HEK293 (cell line): ENCODE data around the gene SBK2.
"Not testable (repeated sequence)": the region's sequence is repeated elsewhere in the genome, so short reads cannot be mapped to it uniquely, and the experiment has no call there.

Experiments
- CTCF ChIA-PET: fragments of 350-600 bp; formaldehyde crosslinking; extraction: SDS; loops from one replicate; lab custom pipeline; 2021; ENCODE audit warnings: antibody characterized with exemption; lab: Yijun Ruan, JAX
- POLR2A ChIA-PET: fragments of 300-600 bp; formaldehyde crosslinking; extraction: SDS; loops from one replicate; lab custom pipeline; 2020; ENCODE audit warnings: antibody characterized with exemption, inconsistent platforms; lab: Yijun Ruan, JAX
- H3K27ac ChIP-seq: fragments of 200-500 bp; sonication (Bioruptor generic); 2 replicates; pipeline ENCODE4 v1.5.1; 2014; ENCODE audit warnings: low read depth, low read length, control low read depth, inconsistent platforms; ENCODE audit errors: extremely low read depth
- H3K36me3 ChIP-seq, 2 experiments: fragments of 200-500 bp in 1 of 2; sonication (Bioruptor generic) in 1 of 2; 1 replicate in 1 of 2; 2 replicates in 1 of 2; pipeline ENCODE4 v1.5.1; 2014 to 2017; ENCODE audit warnings: inconsistent platforms in 2 of 2, low read length in 2 of 2; ENCODE audit not compliant: control insufficient read depth in 2 of 2, insufficient read depth in 1 of 2
- H3K4me1 ChIP-seq: fragments of 200-500 bp; sonication (Bioruptor generic); 2 replicates; pipeline ENCODE4 v1.5.1; 2014; ENCODE audit warnings: mild to moderate bottlenecking, low read length, inconsistent platforms; ENCODE audit not compliant: control insufficient read depth, insufficient read depth
- H3K4me3 ChIP-seq: 2 replicates; pipeline ENCODE4 v1.5.1; 2011; ENCODE audit warnings: low read depth, mild to moderate bottlenecking, control low read depth, low read length, moderate library complexity
- H3K9me3 ChIP-seq: fragments of 200-500 bp; sonication (Bioruptor generic); 2 replicates; pipeline ENCODE4 v1.5.1; 2014; ENCODE audit warnings: low read depth, low read length, inconsistent platforms; ENCODE audit not compliant: control insufficient read depth, insufficient read depth
- CTCF ChIP-seq: fragments of 450-650 bp; formaldehyde crosslinking; IDR thresholded peaks from 2 replicates; pipeline ENCODE4 v1.5.1; 2016; ENCODE audit warnings: missing biosample characterization, missing genetic modification characterization
- YY2 ChIP-seq: fragments of 450-650 bp; formaldehyde crosslinking; IDR thresholded peaks from 2 replicates; pipeline ENCODE4 v1.5.1; 2016; ENCODE audit warnings: missing biosample characterization, missing genetic modification characterization
- ZBTB1 ChIP-seq: fragments of 450-650 bp; formaldehyde crosslinking; IDR thresholded peaks from 2 replicates; pipeline ENCODE4 v1.5.1; 2016; ENCODE audit warnings: missing biosample characterization, missing genetic modification characterization
- ZBTB21 ChIP-seq: fragments of 450-650 bp; formaldehyde crosslinking; IDR thresholded peaks from 2 replicates; pipeline ENCODE4 v1.5.1; 2017; ENCODE audit warnings: missing biosample characterization, missing genetic modification characterization
- ZBTB48 ChIP-seq: fragments of 450-650 bp; formaldehyde crosslinking; IDR thresholded peaks from 2 replicates; pipeline ENCODE4 v1.5.1; 2016; ENCODE audit warnings: missing biosample characterization, missing genetic modification characterization
- ZFP3 ChIP-seq: fragments of 450-650 bp; formaldehyde crosslinking; IDR thresholded peaks from 2 replicates; pipeline ENCODE4 v1.5.1; 2016; ENCODE audit warnings: low read depth, missing biosample characterization, missing genetic modification characterization
- ZNF121 ChIP-seq: fragments of 450-650 bp; formaldehyde crosslinking; IDR thresholded peaks from 2 replicates; pipeline ENCODE4 v1.5.1; 2016; ENCODE audit warnings: missing biosample characterization, missing genetic modification characterization
- ZNF324 ChIP-seq: fragments of 450-650 bp; formaldehyde crosslinking; IDR thresholded peaks from 2 replicates; pipeline ENCODE4 v1.5.1; 2016; ENCODE audit warnings: missing biosample characterization, missing genetic modification characterization
- ZNF404 ChIP-seq: fragments of 450-650 bp; formaldehyde crosslinking; IDR thresholded peaks from 2 replicates; pipeline ENCODE4 v1.5.1; 2017; ENCODE audit warnings: missing biosample characterization, missing genetic modification characterization
- ZNF654 ChIP-seq: fragments of 450-650 bp; formaldehyde crosslinking; IDR thresholded peaks from 2 replicates; pipeline ENCODE4 v1.5.1; 2016; ENCODE audit warnings: low read depth, missing biosample characterization, missing genetic modification characterization
- ZNF658 ChIP-seq: fragments of 450-650 bp; formaldehyde crosslinking; IDR thresholded peaks from 2 replicates; pipeline ENCODE4; 2016; ENCODE audit warnings: missing biosample characterization, missing genetic modification characterization
- ZNF664 ChIP-seq: fragments of 450-650 bp; formaldehyde crosslinking; IDR thresholded peaks from 2 replicates; pipeline ENCODE4 v1.5.1; 2016; ENCODE audit warnings: missing biosample characterization, missing genetic modification characterization
- ZNF692 ChIP-seq: fragments of 450-650 bp; formaldehyde crosslinking; IDR thresholded peaks from 2 replicates; pipeline ENCODE4 v1.5.1; 2016; ENCODE audit warnings: missing biosample characterization, missing genetic modification characterization
- ZNF792 ChIP-seq: fragments of 450-650 bp; formaldehyde crosslinking; IDR thresholded peaks from 2 replicates; pipeline ENCODE4 v1.5.1; 2016; ENCODE audit warnings: missing biosample characterization, missing genetic modification characterization

The SBK2 gene

GRCh38 chr19:55578761-55579747 lies 42.1 kb upstream of the SBK2 start:
- Histone ChIP-seq H3K27ac (peak overlapping the region; percentile 80), H3K4me1 (no peaks in the 10 kb centered on the region), H3K4me3 (peak overlapping the region; percentile 100), H3K9me3 (no peaks in the 10 kb centered on the region), H3K36me3 (peaks cover 9 to 20% of the 10 kb centered on the region in 2 experiments; a peak in 2 of 3 replicates)
- ChIA-PET POLR2A (interaction anchor here (1.2 kb wide), 1 partner anchor 20 kb away, joined by 3 read pairs; the partner anchor contains the start of gene FIZ1), CTCF (no interaction called here)
- TF ChIP-seq ZNF654 (tag by site-specific recombination): no peak
- TF ChIP-seq ZBTB21 (tag by site-specific recombination): no peak
- TF ChIP-seq ZNF404: no peak
- TF ChIP-seq ZFP3 (tag by site-specific recombination): no peak
- no peak for TF ChIP-seq ZNF324
- no peak for TF ChIP-seq ZNF658
- no peak for TF ChIP-seq ZNF692
- TF ChIP-seq ZBTB1 (tag by site-specific recombination): no peak
- TF ChIP-seq CTCF (tag by site-specific recombination): no peak
- TF ChIP-seq ZNF664 (tag by site-specific recombination): no peak

DNA sequence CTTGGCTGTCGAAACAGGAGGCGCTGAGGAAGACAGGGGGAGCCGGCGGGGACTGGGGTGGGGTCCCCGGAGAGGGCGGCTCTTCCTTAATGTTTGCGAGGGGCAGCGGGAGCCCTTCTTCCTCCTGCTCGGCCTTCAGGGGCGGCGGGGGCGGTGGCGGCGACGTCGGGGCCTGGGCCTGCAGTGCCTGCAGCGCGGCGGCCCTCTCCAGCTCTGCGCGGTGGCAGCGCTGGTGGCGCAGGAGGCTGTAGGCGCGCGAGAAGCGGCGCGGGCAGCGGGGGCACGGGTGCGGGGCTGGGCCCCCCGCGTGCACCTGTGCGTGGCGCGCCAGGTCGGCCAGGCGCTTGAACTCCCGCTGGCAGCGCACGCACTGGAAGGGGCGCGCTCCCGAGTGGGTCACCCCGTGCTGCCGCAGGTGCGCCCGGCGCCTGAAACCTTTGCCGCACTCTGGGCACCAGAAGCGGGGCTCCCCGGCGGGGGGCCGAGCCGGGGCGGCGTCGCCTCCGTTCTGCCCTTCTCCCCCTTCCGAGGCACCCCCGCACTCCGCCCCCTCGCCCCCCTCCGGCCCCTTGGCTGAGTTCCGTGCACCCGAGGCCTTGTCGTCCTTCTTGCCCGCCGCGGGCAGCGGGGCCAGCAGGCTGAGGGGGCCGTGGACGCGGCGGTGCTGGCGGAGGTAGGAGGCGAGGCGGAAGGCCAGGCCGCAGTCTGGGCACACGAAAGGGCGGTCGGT lies 41.3 kb upstream of the SBK2 start:
- CTCF ChIA-PET: no interaction called here
- H3K9me3 ChIP-seq: no peaks in the 10 kb centered on the region
- peaks cover 9 to 20% of the 10 kb centered on the region in 2 experiments; a peak in 2 of 3 replicates for H3K36me3 ChIP-seq
- POLR2A ChIA-PET: interaction anchor here (1.2 kb wide), 1 partner anchor 21 kb away, joined by 3 read pairs; the partner anchor contains the start of gene FIZ1
- H3K27ac ChIP-seq: no peak overlapping the region
- TF ChIP-seq YY2 (tag by site-specific recombination): no peak
- TF ChIP-seq ZBTB21 (tag by site-specific recombination): no peak
- no peak for TF ChIP-seq ZBTB48 (tag by site-specific recombination)
- no peak overlapping the region for H3K4me3 ChIP-seq
- no peaks in the 10 kb centered on the region for H3K4me1 ChIP-seq

GRCh38 chr19:55576746-55577145 lies 39.8 kb upstream of the SBK2 start:
- POLR2A ChIA-PET: interaction anchor here (0.5 to 1.5 kb wide), 3 partner anchors 11 to 455 kb away, joined by 3 to 5 read pairs (median 3); partner anchors contain the start of gene ZNF865
- H3K4me3 ChIP-seq: no peak overlapping the region
- CTCF ChIA-PET: interaction anchor here (0.5 kb wide), 1 partner anchor 342 kb away, joined by 5 read pairs; no protein-coding TSS in a partner anchor
- no peak for TF ChIP-seq ZNF792 (tag by site-specific recombination)
- TF ChIP-seq CTCF (tag by site-specific recombination): no peak
- TF ChIP-seq ZNF121 (tag by site-specific recombination): 0 out of 2 replicates have a peak, but pooled peaks have one; percentile 51
- TF ChIP-seq, all 188 proteins: peak for 1
- Histone ChIP-seq H3K4me1 (no peaks in the 10 kb centered on the region), H3K9me3 (no peaks in the 10 kb centered on the region), H3K36me3 (peaks cover 9 to 20% of the 10 kb centered on the region in 2 experiments; a peak in 2 of 3 replicates), H3K27ac (no peak overlapping the region)

- not testable (repeated sequence) for H3K4me3 ChIP-seq, H3K9me3 ChIP-seq, H3K27ac ChIP-seq, H3K4me1 ChIP-seq
- POLR2A ChIA-PET: interaction anchor here (0.6 to 2.9 kb wide), 3 partner anchors 25 to 51 kb away, joined by 4 to 6 read pairs (median 5); partner anchors contain the start of genes FIZ1, ZNF524 and ZNF784
- CTCF ChIA-PET: interaction anchor here (0.6 to 1.2 kb wide), 3 partner anchors 17 to 70 kb away, joined by 3 to 4 read pairs (median 3); no protein-coding TSS in a partner anchor
- peaks cover 9 to 17% of the 10 kb centered on the region in 2 experiments; a peak in 2 of 3 replicates for H3K36me3 ChIP-seq
These were observed 37.0 kb upstream of the SBK2 start for GRCh38 chr19:55573929-55574328.
